IPS DF 19.7 (cell line): ENCODE measurements around the gene PARVB.
"Not testable (repeated sequence)": the region's sequence is repeated elsewhere in the genome, so short reads cannot be mapped to it uniquely, and the experiment has no call there.

Experiments used
- DNase-seq: peaks from one replicate; pipeline ENCODE4 v3.0.0-alpha.2; 2013; ENCODE audit warnings: low read depth, low spot score

The PARVB gene

GRCh38 chr22:43998679-43999264 lies 25.3 kb upstream of the PARVB start:
- no peak for DNase-seq

GRCh38 chr22:43999378-43999777 lies 24.7 kb upstream of the PARVB start:
- DNase-seq, result no peak

DNA sequence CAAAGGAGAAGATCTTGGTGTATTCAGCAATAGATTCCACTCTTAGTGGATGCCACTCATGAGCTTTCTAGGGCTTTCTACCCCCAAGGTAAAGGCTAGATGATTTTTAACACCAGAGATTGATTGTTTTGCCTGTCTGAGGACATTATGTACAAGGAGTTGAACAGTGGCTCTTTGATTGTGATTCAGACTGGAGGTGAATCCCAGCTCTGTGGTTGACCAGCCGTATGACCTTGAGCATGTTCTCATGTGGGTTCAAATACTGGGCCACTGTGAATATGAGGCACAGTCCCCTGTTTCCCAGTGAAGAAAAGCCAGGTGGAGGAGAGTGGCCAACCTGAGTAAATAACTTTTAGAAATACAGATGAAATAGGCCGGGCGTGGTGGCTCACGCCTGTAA lies 24.0 kb upstream of the PARVB start:
- no peak for DNase-seq

GRCh38 chr22:44001521-44001920 lies 22.6 kb upstream of the PARVB start:
- no peak for DNase-seq

GRCh38 chr22:44002324-44002723 lies 21.8 kb upstream of the PARVB start:
- no peak for DNase-seq

GRCh38 chr22:44002997-44003396 lies 21.1 kb upstream of the PARVB start:
- no peak for DNase-seq

- peak; percentile 50 for DNase-seq
Measured at GRCh38 chr22:44003405-44004103, 20.5 kb upstream of the PARVB start.

DNA sequence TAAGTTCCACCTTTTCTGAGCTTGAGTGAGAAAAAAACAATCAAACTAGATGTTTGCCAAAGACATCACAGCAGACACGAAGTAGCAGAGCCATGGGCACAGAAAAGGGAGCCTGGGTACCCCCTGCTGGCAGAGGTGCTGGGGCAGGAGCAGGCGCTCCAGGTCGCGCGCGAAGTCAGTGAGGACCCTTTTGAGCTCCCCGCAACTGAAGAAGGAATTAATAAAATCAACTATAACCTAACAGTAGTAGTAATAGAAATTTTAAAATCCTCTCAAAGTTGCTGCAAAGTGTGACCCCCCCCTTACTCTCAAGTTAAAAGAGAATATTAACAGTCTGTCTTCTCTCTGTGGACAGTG lies 20.0 kb upstream of the PARVB start:
- DNase-seq, result no peak

GRCh38 chr22:44005524-44005923 lies 18.6 kb upstream of the PARVB start:
- no peak for DNase-seq

GRCh38 chr22:44012162-44012561 lies 11.9 kb upstream of the PARVB start:
- DNase-seq, result no peak

- DNase-seq, result no peak
Measured at GRCh38 chr22:44012591-44012990, 11.5 kb upstream of the PARVB start.

GRCh38 chr22:44014241-44014640 lies 9.9 kb upstream of the PARVB start:
- no peak for DNase-seq

DNA sequence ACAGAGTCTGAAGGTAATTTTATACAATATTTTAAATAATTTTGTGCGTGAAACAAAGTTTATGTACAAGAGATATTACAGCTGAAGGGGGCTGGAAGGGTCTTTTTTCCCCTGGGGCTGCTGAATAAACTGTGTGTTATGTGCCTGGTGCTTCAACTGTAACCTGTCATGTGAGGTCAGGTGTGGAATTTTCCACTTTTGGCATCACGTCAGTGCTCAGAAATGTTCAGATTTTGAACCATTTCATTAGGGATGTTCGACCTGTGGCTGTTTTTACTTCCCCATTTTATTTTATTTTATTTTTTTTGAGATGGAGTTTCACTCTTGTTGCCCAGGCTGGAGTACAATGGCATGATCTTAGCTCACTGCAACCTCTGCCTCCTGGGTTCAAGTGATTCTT lies 7.5 kb upstream of the PARVB start:
- not testable (repeated sequence) for DNase-seq

- no peak for DNase-seq
Measured at GRCh38 chr22:44018594-44018993, 5.5 kb upstream of the PARVB start.

GRCh38 chr22:44019416-44019815 lies 4.7 kb upstream of the PARVB start:
- no peak for DNase-seq

DNA sequence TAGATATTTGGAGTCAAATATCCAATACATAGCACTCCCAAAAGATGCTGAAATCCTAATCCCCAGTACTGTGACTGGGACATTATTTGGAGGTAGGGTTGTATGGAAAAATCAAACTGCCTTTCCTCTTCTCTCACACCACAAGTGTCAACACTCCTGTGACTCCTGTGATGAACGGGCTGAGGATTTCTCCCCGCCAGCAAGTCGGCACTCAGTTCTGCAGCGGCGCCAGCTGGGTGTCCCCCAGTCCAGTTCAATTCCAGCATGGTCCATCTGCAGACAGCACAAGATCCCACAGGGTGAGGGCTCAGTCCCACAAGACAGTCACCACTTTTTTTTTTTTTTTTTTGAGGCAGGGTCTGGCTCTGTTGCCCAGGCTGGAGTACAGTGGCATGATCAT lies 4.3 kb upstream of the PARVB start:
- no peak for DNase-seq

GRCh38 chr22:44020981-44021380 lies 3.1 kb upstream of the PARVB start:
- no peak for DNase-seq

GRCh38 chr22:44023404-44024287 lies 456 bp upstream of the PARVB start:
- no peak for DNase-seq

DNA sequence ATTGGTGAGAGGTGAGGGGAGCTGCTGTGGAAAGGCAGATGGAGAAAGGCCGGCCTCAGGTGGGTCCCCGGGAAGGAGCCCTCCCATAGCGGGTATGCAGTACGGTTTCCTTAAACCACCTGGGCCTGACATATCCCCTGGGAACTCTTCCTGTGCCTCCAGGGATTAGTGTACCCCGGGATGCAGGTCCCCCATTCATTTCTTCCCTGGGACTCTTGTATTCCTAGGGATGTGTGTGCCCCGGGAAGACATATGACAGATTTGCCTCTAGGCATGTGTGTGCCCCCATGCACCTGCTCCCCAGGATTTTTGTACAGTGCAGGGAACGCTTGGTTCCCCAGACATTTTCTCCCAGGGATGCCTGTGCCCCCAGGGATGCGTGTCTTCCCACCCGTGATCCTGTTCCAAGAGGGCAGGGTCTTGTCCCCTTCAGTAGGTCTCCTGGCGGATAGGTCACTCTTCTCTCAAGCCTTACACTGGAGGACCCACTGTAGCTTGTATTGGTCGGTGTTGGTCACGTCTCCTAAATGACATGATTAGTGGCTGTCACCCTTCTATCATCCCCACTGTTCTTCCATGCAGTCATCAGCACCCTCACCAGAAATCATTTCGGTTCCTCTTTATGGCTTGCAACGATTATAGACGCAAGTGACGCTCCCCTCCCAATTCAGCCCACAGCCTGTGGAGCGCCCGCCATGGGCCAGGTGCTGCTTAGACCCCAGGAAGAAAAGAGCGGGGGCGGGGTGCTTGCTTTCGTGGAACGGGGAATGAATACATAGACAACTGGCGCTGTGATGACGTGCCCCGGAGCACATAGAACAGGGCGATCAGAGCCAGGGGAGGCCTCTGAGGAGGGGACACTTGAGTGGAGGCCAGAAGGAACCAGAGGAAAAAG lies 1.3 kb downstream of the PARVB start:
- DNase-seq, result no peak

GRCh38 chr22:44026066-44026629 lies 2.0 kb downstream of the PARVB start:
- DNase-seq, result no peak
